Esophagus squamous epithelium (tissue), 4 donors: ENCODE measurements around the gene PTPN1.

Experiments
- CTCF ChIP-seq, 6 experiments: fragments of 450-650 bp in 4 of 6; fragments of 200-600 bp in 2 of 6; sonication (generic) in 2 of 6; IDR thresholded peaks; one replicate each; pipeline ENCODE4 v1.5.1; 2016 to 2019; ENCODE audit warnings: antibody characterized with exemption in 6 of 6, mild to moderate bottlenecking in 4 of 6, moderate library complexity in 4 of 6
- POLR2A ChIP-seq, 4 donors: fragments of 450-650 bp; IDR thresholded peaks; one replicate each; pipeline ENCODE4 v1.6.1; 2017; ENCODE audit warnings: antibody characterized with exemption in 4 of 4, mild to moderate bottlenecking in 4 of 4, moderate library complexity in 3 of 4

- no peak for TF ChIP-seq CTCF (IDR thresholded peaks at IDR 0.05)
- no peak for TF ChIP-seq POLR2A (IDR thresholded peaks at IDR 0.05)
Observed at GRCh38 chr20:50496773-50497385, 13.3 kb upstream of the PTPN1 start.
